GM12878 (cell line): ENCODE data around the gene TOMM40. TPM values are rescaled to one million over a fixed set of nuclear protein-coding genes. Genes with fewer than 3 reads are reported as not detected.

Experiments used
- CREM ChIP-seq: IDR thresholded peaks from 2 replicates; pipeline ENCODE4 v1.6.1; 2014; ENCODE audit warnings: antibody characterized with exemption, low read depth
- ESRRA ChIP-seq: IDR thresholded peaks from 2 replicates; pipeline ENCODE4 v1.6.1; 2012; ENCODE audit warnings: mild to moderate bottlenecking, low read length, improper control_type of control experiment
- GABPA ChIP-seq: IDR thresholded peaks from 2 replicates; pipeline ENCODE4 v1.6.1; 2014; ENCODE audit warnings: antibody characterized with exemption, low read depth, mild to moderate bottlenecking, inconsistent platforms
- MXI1 ChIP-seq: fragments of 150-350 bp; IDR thresholded peaks from 2 replicates; pipeline ENCODE4 v1.6.1; 2011; ENCODE audit warnings: low read depth, mild to moderate bottlenecking, inconsistent platforms, low read length, improper control_type of control experiment
- NRF1 ChIP-seq: conservative IDR thresholded peaks from 2 replicates; pipeline ENCODE4 v1.6.1; 2011; ENCODE audit warnings: mild to moderate bottlenecking, low read depth, low read length, improper control_type of control experiment
- RAD21 ChIP-seq: IDR thresholded peaks from 2 replicates; pipeline ENCODE4 v1.6.1; 2011; ENCODE audit warnings: mild to moderate bottlenecking, low read depth, low read length, moderate library complexity; ENCODE audit not compliant: insufficient read depth
- SIN3A ChIP-seq: IDR thresholded peaks from 2 replicates; pipeline ENCODE4 v1.6.1; 2012; ENCODE audit warnings: low read depth, low read length, improper control_type of control experiment
- SREBF2 ChIP-seq: IDR thresholded peaks from 2 replicates; pipeline ENCODE4 v1.6.1; 2012; ENCODE audit warnings: mild to moderate bottlenecking, low read length
- SUZ12 ChIP-seq: fragments of 200-600 bp; sonication (generic); IDR thresholded peaks from one replicate; pipeline ENCODE4 v1.6.1; 2018; ENCODE audit warnings: antibody characterized with exemption, mild to moderate bottlenecking; ENCODE audit not compliant: unreplicated experiment
- TBL1XR1 ChIP-seq: IDR thresholded peaks from 2 replicates; pipeline ENCODE4 v1.6.1; 2012; ENCODE audit warnings: low read depth, low read length, improper control_type of control experiment
- polyA plus RNA-seq, 11 experiments: library from polyadenylated mRNA; depleted of rRNA in 4 of 11; unstranded in 6 of 11; stranded (reverse) in 5 of 11; fragments of >200 nt; fragmentation: Nextera tagmentation in 4 of 11; fragmentation: Illumina TruSeq in 1 of 11; extraction: Ambion mirVana in 4 of 11; extraction: Trizol in 1 of 11; gene quantifications; 1 replicate in 1 of 11; 2 replicates in 10 of 11; pipeline versions ENCODE4 v1.2.1 to v1.2.3, GENCODE V29; 2011 to 2016; ENCODE audit warnings: inconsistent platforms in 2 of 11, missing spikeins in 2 of 11, low read depth in 1 of 11
- total RNA-seq, 4 experiments: library from RNA; depleted of rRNA in 3 of 4; stranded (reverse); fragments of >200 nt in 3 of 4; fragmentation: Illumina TruSeq in 1 of 4; extraction: Trizol in 1 of 4; gene quantifications; 2 replicates each; pipeline versions ENCODE4 v1.2.1 to v1.2.3, GENCODE V29; 2013 to 2021
- TF ChIP-seq, protein P1 (sequence below): IDR thresholded peaks from 2 replicates; pipeline ENCODE4 v1.6.1; 2012; ENCODE audit warnings: improper control_type of control experiment, low read depth, low read length; ENCODE audit not compliant: insufficient replicate concordance
- TF ChIP-seq, protein P2 (sequence below): fragments of 450-650 bp; IDR thresholded peaks from 2 replicates; pipeline ENCODE4 v1.6.1; 2016; ENCODE audit warnings: mild to moderate bottlenecking
- TF ChIP-seq, protein P3 (sequence below): fragments of 450-650 bp; formaldehyde crosslinking; IDR thresholded peaks from 2 replicates; pipeline ENCODE4 v1.4.0; 2020; ENCODE audit warnings: mild to moderate bottlenecking, moderate library complexity
- TF ChIP-seq, protein P4 (sequence below): IDR thresholded peaks from 2 replicates; pipeline ENCODE4 v1.6.1; 2012; ENCODE audit warnings: low read depth, low read length, improper control_type of control experiment
- TF ChIP-seq, protein P5 (sequence below): fragments of 450-650 bp; IDR thresholded peaks from 2 replicates; pipeline ENCODE4 v1.6.1; 2017; ENCODE audit warnings: low read depth, mild to moderate bottlenecking, moderate library complexity

Gene TOMM40
- total and polyA plus RNA-seq, 10 of the 15 experiments (the other 5 are each of a cell fraction or from before 2014, with no cell fraction given) = 0.85 to 221 (median 99.9) TPM

DNA sequence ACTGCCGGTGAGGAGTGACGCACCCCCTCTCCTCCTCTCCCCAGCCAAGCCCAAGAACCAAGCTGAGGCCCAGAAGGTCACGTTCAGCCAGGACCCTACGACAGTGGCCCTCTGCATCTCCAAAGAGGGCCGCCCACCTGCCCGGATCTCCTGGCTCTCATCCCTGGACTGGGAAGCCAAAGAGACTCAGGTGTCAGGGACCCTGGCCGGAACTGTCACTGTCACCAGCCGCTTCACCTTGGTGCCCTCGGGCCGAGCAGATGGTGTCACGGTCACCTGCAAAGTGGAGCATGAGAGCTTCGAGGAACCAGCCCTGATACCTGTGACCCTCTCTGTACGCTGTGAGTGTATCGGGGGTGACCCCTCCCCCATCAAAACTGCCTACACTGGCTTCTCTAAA is 19.2 kb upstream of the TOMM40 start (continued):
- TF ChIP-seq, protein P1, sequence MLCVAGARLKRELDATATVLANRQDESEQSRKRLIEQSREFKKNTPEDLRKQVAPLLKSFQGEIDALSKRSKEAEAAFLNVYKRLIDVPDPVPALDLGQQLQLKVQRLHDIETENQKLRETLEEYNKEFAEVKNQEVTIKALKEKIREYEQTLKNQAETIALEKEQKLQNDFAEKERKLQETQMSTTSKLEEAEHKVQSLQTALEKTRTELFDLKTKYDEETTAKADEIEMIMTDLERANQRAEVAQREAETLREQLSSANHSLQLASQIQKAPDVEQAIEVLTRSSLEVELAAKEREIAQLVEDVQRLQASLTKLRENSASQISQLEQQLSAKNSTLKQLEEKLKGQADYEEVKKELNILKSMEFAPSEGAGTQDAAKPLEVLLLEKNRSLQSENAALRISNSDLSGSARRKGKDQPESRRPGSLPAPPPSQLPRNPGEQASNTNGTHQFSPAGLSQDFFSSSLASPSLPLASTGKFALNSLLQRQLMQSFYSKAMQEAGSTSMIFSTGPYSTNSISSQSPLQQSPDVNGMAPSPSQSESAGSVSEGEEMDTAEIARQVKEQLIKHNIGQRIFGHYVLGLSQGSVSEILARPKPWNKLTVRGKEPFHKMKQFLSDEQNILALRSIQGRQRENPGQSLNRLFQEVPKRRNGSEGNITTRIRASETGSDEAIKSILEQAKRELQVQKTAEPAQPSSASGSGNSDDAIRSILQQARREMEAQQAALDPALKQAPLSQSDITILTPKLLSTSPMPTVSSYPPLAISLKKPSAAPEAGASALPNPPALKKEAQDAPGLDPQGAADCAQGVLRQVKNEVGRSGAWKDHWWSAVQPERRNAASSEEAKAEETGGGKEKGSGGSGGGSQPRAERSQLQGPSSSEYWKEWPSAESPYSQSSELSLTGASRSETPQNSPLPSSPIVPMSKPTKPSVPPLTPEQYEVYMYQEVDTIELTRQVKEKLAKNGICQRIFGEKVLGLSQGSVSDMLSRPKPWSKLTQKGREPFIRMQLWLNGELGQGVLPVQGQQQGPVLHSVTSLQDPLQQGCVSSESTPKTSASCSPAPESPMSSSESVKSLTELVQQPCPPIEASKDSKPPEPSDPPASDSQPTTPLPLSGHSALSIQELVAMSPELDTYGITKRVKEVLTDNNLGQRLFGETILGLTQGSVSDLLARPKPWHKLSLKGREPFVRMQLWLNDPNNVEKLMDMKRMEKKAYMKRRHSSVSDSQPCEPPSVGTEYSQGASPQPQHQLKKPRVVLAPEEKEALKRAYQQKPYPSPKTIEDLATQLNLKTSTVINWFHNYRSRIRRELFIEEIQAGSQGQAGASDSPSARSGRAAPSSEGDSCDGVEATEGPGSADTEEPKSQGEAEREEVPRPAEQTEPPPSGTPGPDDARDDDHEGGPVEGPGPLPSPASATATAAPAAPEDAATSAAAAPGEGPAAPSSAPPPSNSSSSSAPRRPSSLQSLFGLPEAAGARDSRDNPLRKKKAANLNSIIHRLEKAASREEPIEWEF = no peak
- TF ChIP-seq GABPA (no peak), CREM (no peak), SIN3A (no peak), SUZ12 (no peak), MXI1 (no peak), ESRRA (no peak), SREBF2 (no peak), TBL1XR1 (no peak), NRF1 (no peak), RAD21 (no peak)
- TF ChIP-seq, protein P2, sequence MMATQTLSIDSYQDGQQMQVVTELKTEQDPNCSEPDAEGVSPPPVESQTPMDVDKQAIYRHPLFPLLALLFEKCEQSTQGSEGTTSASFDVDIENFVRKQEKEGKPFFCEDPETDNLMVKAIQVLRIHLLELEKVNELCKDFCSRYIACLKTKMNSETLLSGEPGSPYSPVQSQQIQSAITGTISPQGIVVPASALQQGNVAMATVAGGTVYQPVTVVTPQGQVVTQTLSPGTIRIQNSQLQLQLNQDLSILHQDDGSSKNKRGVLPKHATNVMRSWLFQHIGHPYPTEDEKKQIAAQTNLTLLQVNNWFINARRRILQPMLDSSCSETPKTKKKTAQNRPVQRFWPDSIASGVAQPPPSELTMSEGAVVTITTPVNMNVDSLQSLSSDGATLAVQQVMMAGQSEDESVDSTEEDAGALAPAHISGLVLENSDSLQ = no peak
- TF ChIP-seq, protein P3, sequence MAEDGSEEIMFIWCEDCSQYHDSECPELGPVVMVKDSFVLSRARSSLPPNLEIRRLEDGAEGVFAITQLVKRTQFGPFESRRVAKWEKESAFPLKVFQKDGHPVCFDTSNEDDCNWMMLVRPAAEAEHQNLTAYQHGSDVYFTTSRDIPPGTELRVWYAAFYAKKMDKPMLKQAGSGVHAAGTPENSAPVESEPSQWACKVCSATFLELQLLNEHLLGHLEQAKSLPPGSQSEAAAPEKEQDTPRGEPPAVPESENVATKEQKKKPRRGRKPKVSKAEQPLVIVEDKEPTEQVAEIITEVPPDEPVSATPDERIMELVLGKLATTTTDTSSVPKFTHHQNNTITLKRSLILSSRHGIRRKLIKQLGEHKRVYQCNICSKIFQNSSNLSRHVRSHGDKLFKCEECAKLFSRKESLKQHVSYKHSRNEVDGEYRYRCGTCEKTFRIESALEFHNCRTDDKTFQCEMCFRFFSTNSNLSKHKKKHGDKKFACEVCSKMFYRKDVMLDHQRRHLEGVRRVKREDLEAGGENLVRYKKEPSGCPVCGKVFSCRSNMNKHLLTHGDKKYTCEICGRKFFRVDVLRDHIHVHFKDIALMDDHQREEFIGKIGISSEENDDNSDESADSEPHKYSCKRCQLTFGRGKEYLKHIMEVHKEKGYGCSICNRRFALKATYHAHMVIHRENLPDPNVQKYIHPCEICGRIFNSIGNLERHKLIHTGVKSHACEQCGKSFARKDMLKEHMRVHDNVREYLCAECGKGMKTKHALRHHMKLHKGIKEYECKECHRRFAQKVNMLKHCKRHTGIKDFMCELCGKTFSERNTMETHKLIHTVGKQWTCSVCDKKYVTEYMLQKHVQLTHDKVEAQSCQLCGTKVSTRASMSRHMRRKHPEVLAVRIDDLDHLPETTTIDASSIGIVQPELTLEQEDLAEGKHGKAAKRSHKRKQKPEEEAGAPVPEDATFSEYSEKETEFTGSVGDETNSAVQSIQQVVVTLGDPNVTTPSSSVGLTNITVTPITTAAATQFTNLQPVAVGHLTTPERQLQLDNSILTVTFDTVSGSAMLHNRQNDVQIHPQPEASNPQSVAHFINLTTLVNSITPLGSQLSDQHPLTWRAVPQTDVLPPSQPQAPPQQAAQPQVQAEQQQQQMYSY (CRISPR knock-in tag) = no peak
- TF ChIP-seq, protein P4, sequence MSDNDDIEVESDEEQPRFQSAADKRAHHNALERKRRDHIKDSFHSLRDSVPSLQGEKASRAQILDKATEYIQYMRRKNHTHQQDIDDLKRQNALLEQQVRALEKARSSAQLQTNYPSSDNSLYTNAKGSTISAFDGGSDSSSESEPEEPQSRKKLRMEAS = no peak
- TF ChIP-seq, protein P5, sequence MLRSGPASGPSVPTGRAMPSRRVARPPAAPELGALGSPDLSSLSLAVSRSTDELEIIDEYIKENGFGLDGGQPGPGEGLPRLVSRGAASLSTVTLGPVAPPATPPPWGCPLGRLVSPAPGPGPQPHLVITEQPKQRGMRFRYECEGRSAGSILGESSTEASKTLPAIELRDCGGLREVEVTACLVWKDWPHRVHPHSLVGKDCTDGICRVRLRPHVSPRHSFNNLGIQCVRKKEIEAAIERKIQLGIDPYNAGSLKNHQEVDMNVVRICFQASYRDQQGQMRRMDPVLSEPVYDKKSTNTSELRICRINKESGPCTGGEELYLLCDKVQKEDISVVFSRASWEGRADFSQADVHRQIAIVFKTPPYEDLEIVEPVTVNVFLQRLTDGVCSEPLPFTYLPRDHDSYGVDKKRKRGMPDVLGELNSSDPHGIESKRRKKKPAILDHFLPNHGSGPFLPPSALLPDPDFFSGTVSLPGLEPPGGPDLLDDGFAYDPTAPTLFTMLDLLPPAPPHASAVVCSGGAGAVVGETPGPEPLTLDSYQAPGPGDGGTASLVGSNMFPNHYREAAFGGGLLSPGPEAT = no peak
